ENCODE data around the gene FAM193A. TPM values are rescaled to one million over a fixed set of nuclear protein-coding genes. Genes with fewer than 3 reads are reported as not detected.

Gene FAM193A
- total RNA-seq, 1 donor from 2014 or later = 45.5 TPM

- TF ChIP-seq, protein P1, sequence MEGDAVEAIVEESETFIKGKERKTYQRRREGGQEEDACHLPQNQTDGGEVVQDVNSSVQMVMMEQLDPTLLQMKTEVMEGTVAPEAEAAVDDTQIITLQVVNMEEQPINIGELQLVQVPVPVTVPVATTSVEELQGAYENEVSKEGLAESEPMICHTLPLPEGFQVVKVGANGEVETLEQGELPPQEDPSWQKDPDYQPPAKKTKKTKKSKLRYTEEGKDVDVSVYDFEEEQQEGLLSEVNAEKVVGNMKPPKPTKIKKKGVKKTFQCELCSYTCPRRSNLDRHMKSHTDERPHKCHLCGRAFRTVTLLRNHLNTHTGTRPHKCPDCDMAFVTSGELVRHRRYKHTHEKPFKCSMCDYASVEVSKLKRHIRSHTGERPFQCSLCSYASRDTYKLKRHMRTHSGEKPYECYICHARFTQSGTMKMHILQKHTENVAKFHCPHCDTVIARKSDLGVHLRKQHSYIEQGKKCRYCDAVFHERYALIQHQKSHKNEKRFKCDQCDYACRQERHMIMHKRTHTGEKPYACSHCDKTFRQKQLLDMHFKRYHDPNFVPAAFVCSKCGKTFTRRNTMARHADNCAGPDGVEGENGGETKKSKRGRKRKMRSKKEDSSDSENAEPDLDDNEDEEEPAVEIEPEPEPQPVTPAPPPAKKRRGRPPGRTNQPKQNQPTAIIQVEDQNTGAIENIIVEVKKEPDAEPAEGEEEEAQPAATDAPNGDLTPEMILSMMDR (conservative IDR thresholded peaks at IDR 0.05) = no peak
- DNase-seq (ENCODE audit: low read depth, low spot score) = no peak
- no peak overlapping the region for H3K4me3 Mint-ChIP-seq
- no peaks in the 10 kb centered on the region for H3K27me3 Mint-ChIP-seq (ENCODE audit: low read depth)
- H3K9me3 Mint-ChIP-seq = peaks cover 3% of the 10 kb centered on the region
- peak overlapping the region; percentile 6 for H3K27ac Mint-ChIP-seq (ENCODE audit: unreplicated experiment)
- H3K4me1 Mint-ChIP-seq = peaks cover 35% of the 10 kb centered on the region
- H3K36me3 Mint-ChIP-seq (ENCODE audit: low read depth) = peaks cover 18% of the 10 kb centered on the region
Observed at GRCh38 chr4:2583092-2583491, 46.6 kb downstream of the FAM193A start.

GRCh38 chr4:2583517-2583916 is 47.1 kb downstream of the FAM193A start:
- TF ChIP-seq, protein P1 (conservative IDR thresholded peaks at IDR 0.05) = no peak
- H3K27ac Mint-ChIP-seq (ENCODE audit: unreplicated experiment) = peak overlapping the region; percentile 6
- no peak for DNase-seq (ENCODE audit: low read depth, low spot score)
- H3K27me3 Mint-ChIP-seq (ENCODE audit: low read depth) = no peaks in the 10 kb centered on the region
- H3K9me3 Mint-ChIP-seq = peaks cover 3% of the 10 kb centered on the region
- peaks cover 36% of the 10 kb centered on the region for H3K4me1 Mint-ChIP-seq
- peaks cover 18% of the 10 kb centered on the region for H3K36me3 Mint-ChIP-seq (ENCODE audit: low read depth)
- no peak overlapping the region for H3K4me3 Mint-ChIP-seq

GRCh38 chr4:2586502-2586901 is 50.1 kb downstream of the FAM193A start:
- no peak for DNase-seq (ENCODE audit: low read depth, low spot score)
- Mint-ChIP-seq H3K27ac (ENCODE audit: unreplicated experiment) (no peak overlapping the region), H3K4me3 (no peak overlapping the region), H3K27me3 (ENCODE audit: low read depth) (no peaks in the 10 kb centered on the region), H3K4me1 (peaks cover 49% of the 10 kb centered on the region), H3K9me3 (no peaks in the 10 kb centered on the region), H3K36me3 (ENCODE audit: low read depth) (peaks cover 8% of the 10 kb centered on the region)
- TF ChIP-seq, protein P1 (conservative IDR thresholded peaks at IDR 0.05) = no peak

DNA sequence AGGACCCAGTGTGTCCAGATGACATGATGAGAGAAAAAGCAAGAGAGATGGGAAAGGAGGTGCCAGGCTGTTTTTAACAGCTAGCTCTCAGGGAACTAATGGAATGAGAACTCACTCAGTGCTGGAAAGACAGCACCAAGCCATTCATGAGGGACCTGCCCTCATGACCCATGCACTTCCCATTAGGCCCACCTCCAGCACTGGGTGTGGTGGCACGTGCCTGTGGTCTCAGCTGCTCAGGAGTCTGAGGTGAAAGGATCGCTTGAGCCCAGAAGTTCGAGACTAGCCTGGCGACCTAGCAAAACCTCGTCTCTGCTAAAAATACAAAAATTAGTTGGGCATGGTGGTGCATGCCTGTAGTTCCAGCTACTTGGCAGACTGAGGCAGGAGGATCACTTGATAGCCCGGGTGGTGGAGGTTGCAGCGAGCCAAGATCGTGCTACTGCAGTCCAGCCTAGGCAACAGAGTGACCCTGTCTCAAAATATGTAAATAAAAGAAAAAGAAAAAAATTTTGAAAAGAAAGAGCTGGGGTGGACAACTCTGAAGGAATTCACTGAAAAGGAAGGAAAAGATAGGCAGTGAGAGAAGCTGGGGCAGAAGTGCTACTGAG is 50.9 kb downstream of the FAM193A start:
- Mint-ChIP-seq H3K36me3 (ENCODE audit: low read depth) (peaks cover 4% of the 10 kb centered on the region), H3K27ac (ENCODE audit: unreplicated experiment) (no peak overlapping the region), H3K4me1 (peaks cover 44% of the 10 kb centered on the region), H3K27me3 (ENCODE audit: low read depth) (no peaks in the 10 kb centered on the region), H3K9me3 (no peaks in the 10 kb centered on the region), H3K4me3 (no peak overlapping the region)
- no peak for DNase-seq (ENCODE audit: low read depth, low spot score)
- TF ChIP-seq, protein P1 (conservative IDR thresholded peaks at IDR 0.05) = no peak

DNA sequence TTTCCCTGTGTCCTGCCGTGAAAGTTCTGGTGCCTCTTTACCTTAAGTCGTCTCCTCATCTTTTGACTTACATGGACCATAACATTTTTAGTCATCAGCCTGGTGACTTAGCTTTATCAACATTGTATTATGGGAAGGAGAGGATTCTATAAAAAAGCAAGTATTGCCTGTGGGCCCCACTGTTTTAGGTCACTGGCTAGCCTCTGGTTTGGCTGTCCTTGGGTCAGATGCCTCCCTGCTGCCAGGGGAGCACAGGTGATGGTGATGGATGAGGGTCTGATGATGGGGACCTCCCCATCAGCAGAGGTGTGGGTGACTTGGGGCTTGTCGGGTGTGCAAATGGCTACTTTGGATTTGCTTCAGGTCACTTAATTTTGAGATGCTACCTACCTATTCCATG is 51.8 kb downstream of the FAM193A start:
- Mint-ChIP-seq H3K4me1 (peaks cover 43% of the 10 kb centered on the region), H3K4me3 (no peak overlapping the region), H3K36me3 (ENCODE audit: low read depth) (no peaks in the 10 kb centered on the region), H3K27me3 (ENCODE audit: low read depth) (no peaks in the 10 kb centered on the region), H3K27ac (ENCODE audit: unreplicated experiment) (no peak overlapping the region), H3K9me3 (no peaks in the 10 kb centered on the region)
- TF ChIP-seq, protein P1 (conservative IDR thresholded peaks at IDR 0.05) = no peak
- DNase-seq (ENCODE audit: low read depth, low spot score) = no peak

All from neural crest cell (in vitro differentiated cells).